OCI-LY3 (cell line): ENCODE results near the gene THRB.

Experiments
- H2AFZ ChIP-seq: fragments of 200-600, 300-600 bp; shearing (Covaris generic); 2 replicates; pipeline ENCODE4 v1.6.0; 2014; ENCODE audit warnings: antibody characterized with exemption, low read depth, low read length
- H3K27ac ChIP-seq: fragments of 200-600, 300-600 bp; sonication (generic); 2 replicates; pipeline ENCODE4 v1.5.1; 2014; ENCODE audit warnings: mild to moderate bottlenecking, low read length, moderate library complexity, mixed read lengths
- H3K27me3 ChIP-seq: fragments of 200-600, 300-600 bp; sonication (generic); 2 replicates; pipeline ENCODE4 v1.6.1; 2014; ENCODE audit warnings: low read depth, low read length, mixed read lengths
- H3K36me3 ChIP-seq: fragments of 200-600, 300-600 bp; sonication (generic); replicated peaks from 2 replicates; pipeline ENCODE3; 2014; ENCODE audit warnings: low read depth, low read length, mixed read lengths
- H3K4me1 ChIP-seq: fragments of 300-600, 200-600 bp; sonication (generic); 2 replicates; pipeline ENCODE4 v1.6.1; 2014; ENCODE audit warnings: low read length, mixed read lengths
- H3K4me2 ChIP-seq: fragments of 200-600, 300-600 bp; sonication (generic); 2 replicates; pipeline ENCODE4 v1.6.1; 2014; ENCODE audit warnings: low read length, mixed read lengths
- H3K4me3 ChIP-seq: fragments of 300-600, 200-600 bp; sonication (generic); 2 replicates; pipeline ENCODE4 v1.5.1; 2014; ENCODE audit warnings: antibody characterized with exemption, mild to moderate bottlenecking, low read length, moderate library complexity
- H3K79me2 ChIP-seq: fragments of 300-600, 200-600 bp; shearing (Covaris generic); 2 replicates; pipeline ENCODE4 v1.6.1; 2014; ENCODE audit warnings: mild to moderate bottlenecking, low read length, mixed read lengths
- H3K9ac ChIP-seq: fragments of 300-600, 200-600 bp; shearing (Covaris generic); 2 replicates; pipeline ENCODE4 v1.6.0; 2014; ENCODE audit warnings: mild to moderate bottlenecking, low read length, moderate library complexity
- H3K9me3 ChIP-seq: fragments of 200-600, 300-600 bp; shearing (Covaris generic); 2 replicates; pipeline ENCODE4 v1.6.1; 2014; ENCODE audit warnings: low read length, mixed read lengths; ENCODE audit not compliant: insufficient read depth
- H4K20me1 ChIP-seq: fragments of 200-600, 300-600 bp; sonication (generic); 2 replicates; pipeline ENCODE4 v1.6.1; 2016; ENCODE audit warnings: low read length, mixed read lengths; ENCODE audit not compliant: insufficient read depth
- EZH2phosphoT487 ChIP-seq: fragments of 200-600 bp; shearing (Covaris generic); IDR thresholded peaks from 2 replicates; pipeline ENCODE4 v1.6.1; 2018; ENCODE audit warnings: antibody characterized with exemption, mixed run types, low read depth
- TF ChIP-seq, protein P1 (sequence below): fragments of 200-600, 300-600 bp; sonication (generic); IDR thresholded peaks from 2 replicates; pipeline ENCODE4 v1.5.1; 2014; ENCODE audit warnings: antibody characterized with exemption, low read length, low read depth

THRB gene

DNA sequence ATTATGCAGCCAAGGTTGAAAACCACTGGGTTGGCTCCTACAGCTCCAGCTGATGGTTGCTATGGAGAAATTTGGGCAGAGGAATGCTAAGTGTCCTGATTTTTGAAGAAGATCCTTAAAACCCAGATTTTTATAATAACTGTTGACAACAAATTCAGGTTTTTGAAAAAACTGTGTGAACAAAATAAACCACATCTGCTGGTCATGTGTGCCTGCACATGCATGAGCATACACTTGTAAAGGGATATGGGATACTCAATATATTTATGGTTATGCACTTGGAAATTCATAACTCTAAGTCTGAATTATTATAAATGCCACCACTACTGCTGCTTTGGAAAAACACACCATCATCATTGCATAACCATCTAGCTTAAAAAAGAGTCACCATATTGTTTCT, 133.7 kb downstream of the THRB start:
- no peaks in the 10 kb centered on the region for H3K79me2 ChIP-seq
- H3K9me3 ChIP-seq: no peaks in the 10 kb centered on the region
- no peaks in the 10 kb centered on the region for H3K4me1 ChIP-seq
- no peaks in the 10 kb centered on the region for H4K20me1 ChIP-seq
- H3K27ac ChIP-seq: no peak overlapping the region
- no peaks in the 10 kb centered on the region for H3K27me3 ChIP-seq
- H3K4me3 ChIP-seq: no peak overlapping the region
- H3K36me3 ChIP-seq: no peaks in the 10 kb centered on the region
- H2AFZ ChIP-seq: no peak overlapping the region
- no peak overlapping the region for H3K4me2 ChIP-seq
- H3K9ac ChIP-seq: no peak overlapping the region
- no peak for TF ChIP-seq EZH2phosphoT487
- TF ChIP-seq, protein P1, sequence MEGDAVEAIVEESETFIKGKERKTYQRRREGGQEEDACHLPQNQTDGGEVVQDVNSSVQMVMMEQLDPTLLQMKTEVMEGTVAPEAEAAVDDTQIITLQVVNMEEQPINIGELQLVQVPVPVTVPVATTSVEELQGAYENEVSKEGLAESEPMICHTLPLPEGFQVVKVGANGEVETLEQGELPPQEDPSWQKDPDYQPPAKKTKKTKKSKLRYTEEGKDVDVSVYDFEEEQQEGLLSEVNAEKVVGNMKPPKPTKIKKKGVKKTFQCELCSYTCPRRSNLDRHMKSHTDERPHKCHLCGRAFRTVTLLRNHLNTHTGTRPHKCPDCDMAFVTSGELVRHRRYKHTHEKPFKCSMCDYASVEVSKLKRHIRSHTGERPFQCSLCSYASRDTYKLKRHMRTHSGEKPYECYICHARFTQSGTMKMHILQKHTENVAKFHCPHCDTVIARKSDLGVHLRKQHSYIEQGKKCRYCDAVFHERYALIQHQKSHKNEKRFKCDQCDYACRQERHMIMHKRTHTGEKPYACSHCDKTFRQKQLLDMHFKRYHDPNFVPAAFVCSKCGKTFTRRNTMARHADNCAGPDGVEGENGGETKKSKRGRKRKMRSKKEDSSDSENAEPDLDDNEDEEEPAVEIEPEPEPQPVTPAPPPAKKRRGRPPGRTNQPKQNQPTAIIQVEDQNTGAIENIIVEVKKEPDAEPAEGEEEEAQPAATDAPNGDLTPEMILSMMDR: no peak

GRCh38 chr3:24359645-24360462, 134.8 kb downstream of the THRB start:
- no peak for TF ChIP-seq EZH2phosphoT487
- TF ChIP-seq, protein P1: peak; percentile 26
- no peak overlapping the region for H3K27ac ChIP-seq
- H2AFZ ChIP-seq: no peak overlapping the region
- no peaks in the 10 kb centered on the region for H3K27me3 ChIP-seq
- H3K4me2 ChIP-seq: no peak overlapping the region
- H3K9ac ChIP-seq: no peak overlapping the region
- no peaks in the 10 kb centered on the region for H3K9me3 ChIP-seq
- H3K4me3 ChIP-seq: no peak overlapping the region
- H4K20me1 ChIP-seq: no peaks in the 10 kb centered on the region
- H3K79me2 ChIP-seq: no peaks in the 10 kb centered on the region
- no peaks in the 10 kb centered on the region for H3K36me3 ChIP-seq
- H3K4me1 ChIP-seq: no peaks in the 10 kb centered on the region

DNA sequence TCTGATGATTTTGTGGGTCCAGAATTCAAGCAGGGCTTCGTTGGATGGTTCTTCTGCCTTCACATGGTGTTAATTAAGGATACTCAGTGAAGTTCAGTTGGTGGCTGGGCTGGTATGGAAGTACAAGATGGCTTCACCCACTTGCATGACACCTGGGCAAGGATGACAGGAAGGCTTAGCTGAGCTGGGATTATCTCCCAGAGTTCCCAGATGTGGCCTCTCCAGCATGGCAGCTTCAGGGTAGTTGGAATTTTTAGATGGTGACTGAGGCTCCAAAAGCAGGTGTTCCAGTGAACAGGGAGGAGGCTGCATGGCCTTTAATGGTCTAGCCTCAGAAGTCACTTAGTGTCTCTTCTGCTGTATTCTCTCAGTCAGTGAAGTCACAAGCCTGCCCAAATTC, 135.5 kb downstream of the THRB start:
- H3K4me1 ChIP-seq: no peaks in the 10 kb centered on the region
- H3K4me3 ChIP-seq: no peak overlapping the region
- H4K20me1 ChIP-seq: no peaks in the 10 kb centered on the region
- no peak overlapping the region for H2AFZ ChIP-seq
- TF ChIP-seq, protein P1: no peak
- no peak for TF ChIP-seq EZH2phosphoT487
- H3K9me3 ChIP-seq: no peaks in the 10 kb centered on the region
- no peaks in the 10 kb centered on the region for H3K27me3 ChIP-seq
- no peaks in the 10 kb centered on the region for H3K36me3 ChIP-seq
- H3K4me2 ChIP-seq: no peak overlapping the region
- H3K27ac ChIP-seq: no peak overlapping the region
- no peaks in the 10 kb centered on the region for H3K79me2 ChIP-seq
- no peak overlapping the region for H3K9ac ChIP-seq

DNA sequence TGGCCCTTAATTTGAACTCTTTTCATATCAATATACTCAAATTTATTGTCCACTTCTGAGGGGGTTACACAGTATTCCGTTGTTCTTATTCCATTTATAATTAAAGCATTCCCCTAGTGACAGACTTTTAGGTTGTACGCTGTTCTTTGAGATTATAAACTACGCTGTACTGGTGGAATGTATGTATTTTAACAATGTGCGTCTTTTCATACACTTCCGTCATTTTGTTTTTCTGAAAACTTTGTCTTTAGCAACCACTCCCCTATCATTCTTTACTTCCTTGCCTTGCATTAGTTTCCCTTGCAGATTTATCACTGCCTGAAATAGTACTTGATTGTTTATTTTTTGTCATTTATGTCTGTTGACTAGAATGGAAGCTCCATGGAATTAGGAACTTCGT, 137.0 kb downstream of the THRB start:
- Histone ChIP-seq H3K27ac (no peak overlapping the region), H3K4me3 (no peak overlapping the region), H2AFZ (no peak overlapping the region), H3K79me2 (no peaks in the 10 kb centered on the region), H4K20me1 (no peaks in the 10 kb centered on the region), H3K27me3 (0 out of 2 replicates have a peak, but pooled peaks cover 5% of the 10 kb centered on the region), H3K4me1 (peaks cover 4% of the 10 kb centered on the region; the same call in 1 of the 2 replicates), H3K9ac (no peak overlapping the region), H3K4me2 (no peak overlapping the region), H3K9me3 (no peaks in the 10 kb centered on the region), H3K36me3 (no peaks in the 10 kb centered on the region)
- TF ChIP-seq, protein P1: no peak
- TF ChIP-seq EZH2phosphoT487: no peak
